ENCODE measurements around the gene CTXN1. TPM values are rescaled to one million over a fixed set of nuclear protein-coding genes. Genes with fewer than 3 reads are reported as not detected.

The CTXN1 gene
- total and polyA plus RNA-seq, 2 donors (not counting 1 experiment from before 2014, with no cell fraction given), result not detected

DNA sequence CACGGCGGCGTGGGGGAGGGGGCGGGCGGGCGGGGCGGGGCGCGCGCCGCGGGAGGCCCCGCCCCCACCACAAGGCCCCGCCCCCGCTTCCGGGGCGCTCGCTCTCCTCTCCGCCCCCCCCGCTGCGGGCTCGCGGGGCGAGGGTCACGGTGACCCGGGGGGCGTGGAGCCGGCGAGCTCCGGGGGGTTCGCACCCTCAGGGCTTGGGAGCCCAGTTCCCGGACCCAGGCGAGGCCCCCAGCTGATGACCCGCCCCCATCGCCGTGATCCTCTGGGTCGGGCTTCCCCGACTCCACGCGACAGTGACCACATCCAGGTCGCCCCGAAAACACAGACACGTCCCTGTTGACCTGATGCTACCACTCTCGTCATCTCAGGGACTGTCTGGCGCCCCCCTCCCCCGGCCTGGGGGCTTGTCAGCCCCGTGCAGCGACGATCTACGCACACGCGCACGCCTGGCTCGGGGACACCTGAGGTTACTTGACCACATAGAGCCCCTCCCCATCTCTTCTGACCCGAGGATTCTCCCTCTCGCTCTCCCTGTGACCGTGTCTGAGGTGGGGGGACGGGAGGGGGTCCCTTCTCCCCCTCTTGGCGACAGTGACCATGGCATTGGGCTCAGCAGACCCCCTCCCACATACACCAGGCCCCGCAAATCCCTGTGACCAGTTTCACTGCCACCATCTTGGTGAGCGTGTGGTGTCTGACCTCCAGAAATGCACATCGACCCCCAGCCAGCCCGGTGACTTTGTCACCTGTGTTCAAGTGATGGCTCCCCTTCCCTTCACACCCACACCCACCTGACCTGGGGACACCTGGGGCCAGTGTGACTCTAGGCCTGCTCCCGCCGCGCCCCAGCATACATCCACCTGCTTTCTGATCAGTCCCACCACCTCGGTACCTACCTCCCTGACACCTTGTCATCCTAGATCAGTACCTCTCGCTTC lies 21.6 kb downstream of the CTXN1 start:
- H3K4me3 ChIP-seq (ENCODE audit: control extremely low read depth in 1 of 5, extremely low read depth in 1 of 5, insufficient read depth in 1 of 5, low read depth in 2 of 5, low read length in 4 of 5), result peak overlapping the region in 4 of 5 experiments; percentile 70 to 79 (median 75)
- intact Hi-C loops (cut with micrococcal nuclease), result no loop called here
- TF ChIP-seq CTCF (IDR thresholded peaks at IDR 0.05) (no peak), EZH2 (IDR thresholded peaks at IDR 0.05; ENCODE audit: borderline replicate concordance, insufficient read depth, low read depth, low read length, poor library complexity, severe bottlenecking) (no peak)
- Mint-ChIP-seq H3K4me3 (peak overlapping the region; percentile 84), H3K27ac (peak overlapping the region; percentile 86), H3K4me1 (peaks cover 29% of the 10 kb centered on the region), H3K9me3 (ENCODE audit: insufficient read depth) (no peaks in the 10 kb centered on the region), H3K27me3 (no peaks in the 10 kb centered on the region)
- ChIA-PET POLR2A (interaction anchor here (0.5 to 1.3 kb wide), 4 partner anchors 12 to 202 kb away, joined by 4 to 15 read pairs (median 6); partner anchors contain the start of genes SNAPC2 and TIMM44), CTCF (interaction anchor here (0.5 to 1.6 kb wide), 8 partner anchors 14 to 250 kb away, joined by 3 to 12 read pairs (median 4); partner anchors contain the start of genes SNAPC2 and TRAPPC5)
- peaks cover 48% of the 10 kb centered on the region for H3K79me2 ChIP-seq (ENCODE audit: control insufficient read depth, insufficient read depth, low read length)
- H2AFZ ChIP-seq (ENCODE audit: insufficient read depth, low read depth, low read length, poor library complexity, severe bottlenecking), result peak overlapping the region; percentile 66
- WGBS (ENCODE audit: insufficient coverage), result 14% methylated on average over 51 of the region's 68 CpGs
- peak overlapping the region; percentile 59 to 82 for H3K27ac ChIP-seq (ENCODE audit: low read length in 2 of 2)
- peaks cover 20 to 21% of the 10 kb centered on the region in 2 donors for H3K4me1 ChIP-seq (ENCODE audit: control insufficient read depth in 2 of 2, insufficient read depth in 2 of 2, low read length in 2 of 2)
- H3K9ac ChIP-seq (ENCODE audit: low read length), result peak overlapping the region; percentile 86
- H3K4me2 ChIP-seq (replicated peaks; ENCODE audit: low read depth, low read length, poor library complexity, severe bottlenecking), result peak overlapping the region; percentile 89
- DNase-seq (peak; percentile 88), ATAC-seq (ENCODE audit: low read depth) (peak; percentile 59)
- H3K27me3 ChIP-seq (replicated peaks in 1 of 4; ENCODE audit: control extremely low read depth in 1 of 4, control insufficient read depth in 3 of 4, insufficient read depth in 4 of 4, low read length in 3 of 4), result no peaks in the 10 kb centered on the region
- H3K9me3 ChIP-seq (ENCODE audit: control extremely low read depth in 1 of 3, control insufficient read depth in 2 of 3, insufficient read depth in 1 of 3, low read length in 2 of 3), result peaks cover 0 to 7% (median 0%) of the 10 kb centered on the region in 3 donors
- H3K36me3 ChIP-seq (replicated peaks in 1 of 2; ENCODE audit: control extremely low read depth in 1 of 2, control insufficient read depth in 1 of 2, extremely low read depth in 1 of 2, insufficient read depth in 2 of 2, low read length in 1 of 2), result peaks cover 0 to 13% of the 10 kb centered on the region in 2 experiments
- H4K20me1 ChIP-seq (ENCODE audit: control insufficient read depth, insufficient read depth, low read length, poor library complexity, severe bottlenecking), result peaks cover 52% of the 10 kb centered on the region
